Measurements from ENCODE around the gene NSG1. TPM values are rescaled to one million over a fixed set of nuclear protein-coding genes. Genes with fewer than 3 reads are reported as not detected.

The NSG1 gene
- total and polyA plus RNA-seq, 8 donors = 0.86 to 74.5 (median 63.1) TPM

DNA sequence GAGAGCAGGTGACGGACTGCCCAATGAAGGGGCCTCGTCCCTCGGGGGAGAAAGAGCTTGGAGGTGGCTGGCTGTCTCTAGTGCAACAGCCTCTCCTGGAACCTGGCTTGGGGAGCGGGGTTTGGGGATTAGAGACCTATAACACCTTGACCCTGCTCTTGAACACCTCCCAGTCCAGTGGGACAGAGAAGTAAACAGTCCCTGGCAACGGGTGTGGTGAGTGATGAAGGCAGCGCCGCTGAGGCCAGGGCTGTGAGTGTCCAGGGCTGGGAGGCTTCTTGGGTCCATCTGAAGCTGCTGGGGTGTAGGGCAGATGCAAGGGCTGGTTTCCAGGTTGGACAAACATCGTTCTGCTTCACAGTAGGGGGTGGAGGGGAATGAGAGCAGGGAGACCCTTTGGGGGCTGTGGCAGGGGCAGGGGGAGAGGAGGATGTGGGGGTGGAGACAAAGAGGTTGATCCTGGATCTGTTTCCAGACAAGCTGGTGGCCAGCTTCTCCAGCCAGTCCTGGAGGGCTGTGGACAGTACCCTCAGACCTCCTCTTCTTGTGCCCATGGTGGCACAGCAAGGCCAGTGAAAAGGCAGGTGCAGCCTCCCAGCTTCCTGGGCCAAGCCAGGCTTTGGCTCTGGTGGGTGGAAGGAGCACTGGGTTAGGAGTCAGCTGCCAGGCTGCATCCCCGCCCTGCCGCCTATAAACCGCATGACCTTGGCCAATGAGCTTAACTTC, 3.8 kb downstream of the NSG1 start:
- no peak for ATAC-seq
- peaks cover 33 to 98% of the 10 kb centered on the region in 2 donors for H3K27me3 ChIP-seq

DNA sequence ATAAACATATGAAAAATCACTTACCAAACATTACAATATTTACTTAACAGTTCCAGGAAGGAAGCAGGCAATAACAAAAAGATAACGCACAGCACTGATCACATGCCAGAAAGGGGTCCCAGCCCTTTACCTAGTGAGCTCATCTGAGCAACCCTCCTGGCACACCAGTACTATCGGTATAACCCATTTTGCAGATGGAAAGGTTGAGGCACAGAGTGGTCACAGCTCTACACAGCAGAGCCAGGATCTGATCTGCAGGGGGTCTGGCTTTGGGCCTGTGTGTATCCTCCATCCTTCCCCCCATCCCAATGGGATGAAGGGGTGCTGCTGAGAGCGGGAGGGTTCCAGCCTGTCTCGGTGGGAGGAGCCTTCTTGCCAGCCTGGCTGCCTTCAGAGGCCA, 5.0 kb downstream of the NSG1 start:
- intact Hi-C loops (cut with DNase I) = no loop called here
- no peak overlapping the region for H3K27ac ChIP-seq
- TF ChIP-seq, protein P1, sequence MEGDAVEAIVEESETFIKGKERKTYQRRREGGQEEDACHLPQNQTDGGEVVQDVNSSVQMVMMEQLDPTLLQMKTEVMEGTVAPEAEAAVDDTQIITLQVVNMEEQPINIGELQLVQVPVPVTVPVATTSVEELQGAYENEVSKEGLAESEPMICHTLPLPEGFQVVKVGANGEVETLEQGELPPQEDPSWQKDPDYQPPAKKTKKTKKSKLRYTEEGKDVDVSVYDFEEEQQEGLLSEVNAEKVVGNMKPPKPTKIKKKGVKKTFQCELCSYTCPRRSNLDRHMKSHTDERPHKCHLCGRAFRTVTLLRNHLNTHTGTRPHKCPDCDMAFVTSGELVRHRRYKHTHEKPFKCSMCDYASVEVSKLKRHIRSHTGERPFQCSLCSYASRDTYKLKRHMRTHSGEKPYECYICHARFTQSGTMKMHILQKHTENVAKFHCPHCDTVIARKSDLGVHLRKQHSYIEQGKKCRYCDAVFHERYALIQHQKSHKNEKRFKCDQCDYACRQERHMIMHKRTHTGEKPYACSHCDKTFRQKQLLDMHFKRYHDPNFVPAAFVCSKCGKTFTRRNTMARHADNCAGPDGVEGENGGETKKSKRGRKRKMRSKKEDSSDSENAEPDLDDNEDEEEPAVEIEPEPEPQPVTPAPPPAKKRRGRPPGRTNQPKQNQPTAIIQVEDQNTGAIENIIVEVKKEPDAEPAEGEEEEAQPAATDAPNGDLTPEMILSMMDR (IDR thresholded peaks at IDR 0.05) = no peak
- H3K27me3 ChIP-seq = peaks cover 21 to 98% of the 10 kb centered on the region in 2 donors
- peaks cover 12 to 16% of the 10 kb centered on the region in 2 donors for H3K4me1 ChIP-seq
- ATAC-seq = no peak
- H3K9me3 ChIP-seq = no peaks in the 10 kb centered on the region
- DNase-seq = no peak
- H3K36me3 ChIP-seq = no peaks in the 10 kb centered on the region
- H3K4me3 ChIP-seq = no peak overlapping the region

More for the DNA sequence above, 3.8 kb downstream of the NSG1 start:
- H3K36me3 ChIP-seq = no peaks in the 10 kb centered on the region
- no peak overlapping the region for H3K27ac ChIP-seq
- no peaks in the 10 kb centered on the region for H3K9me3 ChIP-seq
- no peak overlapping the region for H3K4me3 ChIP-seq
- intact Hi-C loops (cut with DNase I) = no loop called here
- DNase-seq = no peak
- peaks cover 12 to 27% of the 10 kb centered on the region in 2 donors for H3K4me1 ChIP-seq
- TF ChIP-seq, protein P1 (IDR thresholded peaks at IDR 0.05) = no peak

DNA sequence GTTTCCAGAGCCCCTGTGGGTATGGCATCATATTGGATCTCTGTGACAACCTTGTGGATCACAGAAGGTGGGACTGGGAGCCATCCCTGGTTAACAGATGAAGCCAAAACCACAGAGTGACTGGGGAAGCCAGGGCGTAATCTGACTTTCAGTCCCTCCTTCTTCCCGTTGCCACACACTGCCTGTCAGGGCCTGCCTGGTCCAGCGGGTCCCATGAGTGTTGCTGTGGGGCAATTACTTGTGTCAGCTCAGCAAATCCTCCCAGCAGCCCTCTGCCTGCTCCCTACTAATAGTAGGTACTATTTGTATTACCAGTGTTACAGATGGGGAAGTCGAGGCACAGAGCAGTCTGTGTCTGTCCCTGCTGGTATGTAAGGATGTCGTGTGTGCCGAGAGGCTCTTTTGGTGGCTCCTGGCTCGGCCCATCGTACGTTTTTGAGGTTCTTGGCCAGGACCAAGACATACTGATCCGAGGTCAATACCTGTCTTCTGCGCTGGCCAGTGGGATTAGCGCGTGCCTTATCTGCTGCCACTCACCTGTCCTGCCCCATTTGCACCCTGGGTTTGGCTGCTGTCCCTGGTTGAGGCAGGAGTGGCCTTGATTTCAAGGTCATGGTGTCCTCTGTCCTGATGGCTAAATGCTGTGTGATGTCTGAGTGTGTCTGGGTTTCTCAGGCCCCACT, 5.7 kb downstream of the NSG1 start:
- no peak overlapping the region for H3K27ac ChIP-seq
- intact Hi-C loops (cut with DNase I) = no loop called here
- peaks cover 7 to 8% of the 10 kb centered on the region in 2 donors for H3K4me1 ChIP-seq
- ATAC-seq = no peak
- DNase-seq = no peak
- H3K4me3 ChIP-seq = no peak overlapping the region
- no peaks in the 10 kb centered on the region for H3K36me3 ChIP-seq
- H3K27me3 ChIP-seq = peaks cover 13 to 98% of the 10 kb centered on the region in 2 donors
- TF ChIP-seq, protein P1 (IDR thresholded peaks at IDR 0.05) = no peak
- no peaks in the 10 kb centered on the region for H3K9me3 ChIP-seq

DNA sequence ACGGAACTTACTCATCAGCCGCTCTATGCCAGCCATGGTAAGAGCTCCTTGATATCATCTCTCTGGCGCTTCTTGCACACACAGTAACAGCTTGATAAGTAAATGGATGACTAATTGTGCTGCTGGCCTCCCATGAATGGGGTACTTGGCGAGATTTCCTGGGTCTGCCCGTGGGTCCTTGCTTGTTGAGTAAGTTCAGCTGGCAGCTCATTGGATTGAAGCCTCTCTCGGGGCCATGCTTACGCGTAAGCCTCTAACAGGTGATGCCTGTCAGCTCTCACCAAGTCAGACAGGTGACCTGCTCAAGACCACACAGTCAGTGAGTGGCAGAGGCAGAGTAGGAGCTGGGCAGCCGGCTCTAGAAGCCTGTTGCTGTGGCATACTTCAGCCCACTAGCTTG, 7.7 kb downstream of the NSG1 start:
- intact Hi-C loops (cut with DNase I) = no loop called here
- no peak for ATAC-seq
- TF ChIP-seq, protein P1 (IDR thresholded peaks at IDR 0.05) = no peak
- no peak overlapping the region for H3K27ac ChIP-seq
- no peaks in the 10 kb centered on the region for H3K9me3 ChIP-seq
- H3K4me1 ChIP-seq = no peaks in the 10 kb centered on the region
- DNase-seq = no peak
- H3K4me3 ChIP-seq = no peak overlapping the region
- no peaks in the 10 kb centered on the region for H3K36me3 ChIP-seq
- H3K27me3 ChIP-seq = peaks cover 0 to 82% of the 10 kb centered on the region in 2 donors

DNA sequence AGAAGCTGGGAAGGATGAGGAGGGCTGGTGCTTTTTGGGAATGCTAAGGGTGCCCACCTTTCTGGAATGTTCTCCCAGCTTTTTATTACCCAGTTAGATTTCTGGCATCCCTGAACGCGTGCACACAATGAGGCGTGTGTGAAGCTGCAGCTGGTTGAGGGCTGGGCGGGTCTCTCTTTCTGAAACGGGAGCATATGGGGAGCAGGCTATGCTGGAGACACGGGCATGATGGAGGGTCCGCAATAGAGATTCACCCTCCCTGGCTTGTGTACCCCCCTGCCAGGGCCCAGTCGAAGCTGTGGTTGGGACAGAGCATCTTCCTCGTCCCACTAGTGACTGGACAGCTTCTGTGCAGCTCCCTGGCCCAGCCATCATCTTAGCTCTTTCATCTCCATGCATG, 8.5 kb downstream of the NSG1 start:
- intact Hi-C loops (cut with DNase I) = no loop called here
- H3K27me3 ChIP-seq = peaks cover 0 to 74% of the 10 kb centered on the region in 2 donors

More for the DNA sequence above, 8.5 kb downstream of the NSG1 start:
- Histone ChIP-seq H3K27ac (no peak overlapping the region), H3K4me3 (no peak overlapping the region), H3K9me3 (peaks cover 0 to 3% of the 10 kb centered on the region in 2 donors), H3K36me3 (no peaks in the 10 kb centered on the region), H3K4me1 (no peaks in the 10 kb centered on the region)
- DNase-seq (no peak), ATAC-seq (no peak)
- TF ChIP-seq, protein P1 (IDR thresholded peaks at IDR 0.05) = no peak
